DMS53 (cell line): ENCODE data around the gene CCER1.
A peak's percentile ranks its signal among the peaks of the same experiment; 100 is the strongest.

Source experiments
- DNase-seq: peaks from one replicate; lab custom pipeline; 2025; lab: John Stamatoyannopoulos, UW

CCER1 gene

GRCh38 chr12:90965204-90965603 lies 10.2 kb upstream of the CCER1 start:
- no peak for DNase-seq

GRCh38 chr12:90964616-90965015 lies 9.6 kb upstream of the CCER1 start:
- DNase-seq, result no peak

- DNase-seq, result no peak
Observed at GRCh38 chr12:90963946-90964345, 9.0 kb upstream of the CCER1 start.

- no peak for DNase-seq
Observed at GRCh38 chr12:90961154-90961553, 6.2 kb upstream of the CCER1 start.

- peak; percentile 81 for DNase-seq
Observed at GRCh38 chr12:90959538-90960139, 4.7 kb upstream of the CCER1 start.

GRCh38 chr12:90959032-90959431 lies 4.1 kb upstream of the CCER1 start:
- DNase-seq, result peak; percentile 24

GRCh38 chr12:90958347-90958746 lies 3.4 kb upstream of the CCER1 start:
- DNase-seq, result no peak

GRCh38 chr12:90954428-90954827 lies 548 bp downstream of the CCER1 start:
- DNase-seq, result no peak

GRCh38 chr12:90953956-90954421 lies 987 bp downstream of the CCER1 start:
- peak; percentile 15 for DNase-seq

GRCh38 chr12:90951432-90952105 lies 3.4 kb downstream of the CCER1 start:
- DNase-seq, result no peak

GRCh38 chr12:90947869-90948268 lies 7.1 kb downstream of the CCER1 start:
- DNase-seq, result no peak

GRCh38 chr12:90945070-90945649 lies 9.8 kb downstream of the CCER1 start:
- DNase-seq, result peak; percentile 83

GRCh38 chr12:90943255-90943654 lies 11.7 kb downstream of the CCER1 start:
- DNase-seq, result no peak

- peak; percentile 91 for DNase-seq
Observed at GRCh38 chr12:90940872-90941499, 14.0 kb downstream of the CCER1 start.

- DNase-seq, result no peak
Observed at GRCh38 chr12:90939382-90939781, 15.6 kb downstream of the CCER1 start.

- peak; percentile 31 for DNase-seq
Observed at GRCh38 chr12:90938451-90938850, 16.5 kb downstream of the CCER1 start.

GRCh38 chr12:90937651-90938050 lies 17.3 kb downstream of the CCER1 start:
- DNase-seq, result no peak

GRCh38 chr12:90936230-90937005 lies 18.6 kb downstream of the CCER1 start:
- peak; percentile 68 for DNase-seq

GRCh38 chr12:90925562-90925961 lies 29.4 kb downstream of the CCER1 start:
- DNase-seq, result peak; percentile 9

GRCh38 chr12:90924406-90924805 lies 30.6 kb downstream of the CCER1 start:
- no peak for DNase-seq

- no peak for DNase-seq
Observed at GRCh38 chr12:90922145-90922627, 32.8 kb downstream of the CCER1 start.

GRCh38 chr12:90921536-90921935 lies 33.4 kb downstream of the CCER1 start:
- no peak for DNase-seq
